IMR-90 (cell line): ENCODE measurements around the gene RNF144B. TPM values are rescaled to one million over a fixed set of nuclear protein-coding genes. Genes with fewer than 3 reads are reported as not detected.

ENCODE experiments used
- ATAC-seq: fragments of 200-7000 bp; cut with Tn5 transposase; 2 replicates; pipeline ENCODE4 v1.9.1; 2020; ENCODE audit warnings: low read depth, mild to moderate bottlenecking, moderate library complexity
- BruUV-seq: library from RNA; stranded (reverse); fragments of 400-500 nt; replicated peaks from 2 replicates; lab custom pipeline; 2021; lab: Mats Ljungman, UMichigan
- CTCF ChIA-PET: fragments of 300-600 bp; formaldehyde crosslinking; extraction: SDS; loops from one replicate; lab custom pipeline; 2021; ENCODE audit warnings: antibody characterized with exemption; lab: Yijun Ruan, JAX
- POLR2A ChIA-PET: fragments of 300-600 bp; sonication (Branson Sonifier 250); formaldehyde crosslinking; loops from one replicate; lab custom pipeline; 2022; ENCODE audit warnings: antibody characterized with exemption; ENCODE audit not compliant: unreplicated experiment; lab: Charles Lee
- DNase-seq: peaks from one replicate; pipeline ENCODE4 v3.0.0; 2013
- H2AFZ ChIP-seq: replicated peaks from 2 replicates; pipeline ENCODE3; 2013; ENCODE audit warnings: low read length, mild to moderate bottlenecking; ENCODE audit not compliant: poor library complexity
- H2AK5ac ChIP-seq: 2 replicates; pipeline ENCODE4 v1.6.1; 2013; ENCODE audit warnings: low read depth, low read length, inconsistent platforms
- H2AK9ac ChIP-seq: replicated peaks from 2 replicates; pipeline ENCODE3; 2013; ENCODE audit warnings: mild to moderate bottlenecking, low read depth, low read length, moderate library complexity; ENCODE audit not compliant: poor library complexity
- H2BK120ac ChIP-seq: 2 replicates; pipeline ENCODE4 v1.6.1; 2013; ENCODE audit warnings: low read depth, low read length, inconsistent platforms
- H2BK15ac ChIP-seq: 3 replicates; pipeline ENCODE4 v1.6.1; 2013; ENCODE audit warnings: low read depth, low read length, inconsistent platforms
- H2BK20ac ChIP-seq: 2 replicates; pipeline ENCODE4 v1.6.1; 2013; ENCODE audit warnings: low read depth, mild to moderate bottlenecking, inconsistent platforms, low read length, moderate library complexity
- H2BK5ac ChIP-seq: 2 replicates; pipeline ENCODE4 v1.6.1; 2013; ENCODE audit warnings: mild to moderate bottlenecking, low read depth, low read length, inconsistent platforms; ENCODE audit not compliant: poor library complexity, severe bottlenecking
- H3K14ac ChIP-seq: replicated peaks from 2 replicates; pipeline ENCODE4 v1.6.1; 2013; ENCODE audit warnings: low read depth, low read length, inconsistent platforms
- H3K18ac ChIP-seq: 2 replicates; pipeline ENCODE4 v1.6.1; 2013; ENCODE audit warnings: low read depth, low read length, control low read depth
- H3K23ac ChIP-seq: 2 replicates; pipeline ENCODE4 v1.6.1; 2013; ENCODE audit warnings: low read depth, low read length, inconsistent platforms
- H3K27ac ChIP-seq: 2 replicates; pipeline ENCODE4 v1.5.1; 2013; ENCODE audit warnings: mild to moderate bottlenecking, control low read depth, low read length; ENCODE audit not compliant: insufficient read depth
- H3K27me3 ChIP-seq: 2 replicates; pipeline ENCODE4 v1.6.1; 2013; ENCODE audit warnings: low read length; ENCODE audit not compliant: control insufficient read depth, insufficient read depth
- H3K36me3 ChIP-seq: 2 replicates; pipeline ENCODE4 v1.6.1; 2013; ENCODE audit warnings: low read length, mixed read lengths; ENCODE audit not compliant: control insufficient read depth, insufficient read depth
- H3K4ac ChIP-seq: 2 replicates; pipeline ENCODE4 v1.6.1; 2013; ENCODE audit warnings: low read depth, low read length, inconsistent platforms
- H3K4me1 ChIP-seq: 2 replicates; pipeline ENCODE4 v1.6.1; 2013; ENCODE audit warnings: low read length, mixed read lengths; ENCODE audit not compliant: control insufficient read depth, insufficient read depth
- H3K4me2 ChIP-seq: 2 replicates; pipeline ENCODE4 v1.6.1; 2013; ENCODE audit warnings: low read depth, mild to moderate bottlenecking, control low read depth, low read length, moderate library complexity
- H3K4me3 ChIP-seq: 2 replicates; pipeline ENCODE4 v1.5.1; 2013; ENCODE audit warnings: low read depth, mild to moderate bottlenecking, control low read depth, low read length, moderate library complexity; ENCODE audit not compliant: insufficient read depth
- H3K56ac ChIP-seq: 2 replicates; pipeline ENCODE4 v1.6.1; 2013; ENCODE audit warnings: low read length, inconsistent platforms; ENCODE audit not compliant: insufficient read depth; ENCODE audit errors: extremely low read depth
- H3K79me1 ChIP-seq, 2 experiments: 2 replicates each; pipeline ENCODE4 v1.6.1; 2013; ENCODE audit warnings: low read length in 2 of 2, inconsistent platforms in 1 of 2, low read depth in 1 of 2
- H3K9ac ChIP-seq: 2 replicates; pipeline ENCODE4 v1.6.1; 2013; ENCODE audit warnings: low read depth, low read length, control low read depth
- H3K9me1 ChIP-seq: 2 replicates; pipeline ENCODE4 v1.6.1; 2013; ENCODE audit warnings: low read length, inconsistent platforms; ENCODE audit not compliant: insufficient read depth
- H3K9me3 ChIP-seq: 2 replicates; pipeline ENCODE4 v1.6.1; 2013; ENCODE audit warnings: low read length; ENCODE audit not compliant: control insufficient read depth, insufficient read depth
- H4K20me1 ChIP-seq: 2 replicates; pipeline ENCODE4 v1.6.1; 2013; ENCODE audit warnings: low read length, inconsistent platforms; ENCODE audit not compliant: insufficient read depth
- H4K5ac ChIP-seq: 2 replicates; pipeline ENCODE4 v1.6.1; 2013; ENCODE audit warnings: mild to moderate bottlenecking, low read depth, low read length, control low read depth
- H4K8ac ChIP-seq, 2 experiments: 2 replicates each; pipeline ENCODE4 v1.6.1; 2013; ENCODE audit warnings: low read depth in 2 of 2, low read length in 2 of 2, control low read depth in 1 of 2, inconsistent platforms in 1 of 2
- H4K91ac ChIP-seq: 2 replicates; pipeline ENCODE4 v1.6.1; 2013; ENCODE audit warnings: low read depth, low read length, inconsistent platforms; ENCODE audit not compliant: insufficient read depth
- BHLHE40 ChIP-seq: fragments of 150-350 bp; IDR thresholded peaks from 2 replicates; pipeline ENCODE4 v1.6.1; 2016; ENCODE audit warnings: mild to moderate bottlenecking, low read depth, low read length
- CEBPB ChIP-seq: IDR thresholded peaks from 2 replicates; pipeline ENCODE4 v1.6.1; 2012; ENCODE audit warnings: low read depth, low read length, improper control_type of control experiment
- CTCF ChIP-seq: conservative IDR thresholded peaks from 2 replicates; pipeline ENCODE4 v1.5.1; 2012; ENCODE audit warnings: mild to moderate bottlenecking, low read depth, low read length, improper control_type of control experiment
- MAFK ChIP-seq: IDR thresholded peaks from 2 replicates; pipeline ENCODE4 v1.6.1; 2012; ENCODE audit warnings: low read depth, low read length, improper control_type of control experiment
- NFE2L2 ChIP-seq: fragments of 150-350 bp; IDR thresholded peaks from 2 replicates; pipeline ENCODE4 v1.6.1; 2016; ENCODE audit warnings: low read depth, mild to moderate bottlenecking, low read length
- SMC3 ChIP-seq: fragments of 150-350 bp; IDR thresholded peaks from 2 replicates; pipeline ENCODE4 v1.6.1; 2016; ENCODE audit warnings: low read depth, mild to moderate bottlenecking, antibody characterized with exemption, low read length, moderate library complexity
- USF2 ChIP-seq: fragments of 150-350 bp; IDR thresholded peaks from 2 replicates; pipeline ENCODE4 v1.6.1; 2017; ENCODE audit warnings: mild to moderate bottlenecking, antibody characterized with exemption, low read length, low read depth
- WGBS, 2 experiments: methylation state at CpG; one replicate each; pipeline versions ENCODE4 v1.1.5 to v1.1.7; 2013; ENCODE audit warnings: missing lambda C conversion rate in 2 of 2; ENCODE audit not compliant: insufficient read length in 1 of 2; ENCODE audit errors: extremely low coverage in 2 of 2; 5-methylcytosine and 5-hydroxymethylcytosine counted together
- dilution Hi-C: fragments of 300-500 bp; cut with HindIII; formaldehyde crosslinking; loops from one replicate; pipeline ENCODE4 v1.14.3; 2018; ENCODE audit warnings: low sequenced_read_pairs; ENCODE audit not compliant: unreplicated experiment
- in situ Hi-C: fragments of 300-500 bp; cut with MboI; formaldehyde crosslinking; loops from 3 replicates; pipeline ENCODE4 v1.14.3; 2019; ENCODE audit warnings: low sequenced_read_pairs, inconsistent platforms, mixed read lengths
- intact Hi-C: fragments of 100-400 bp; cut with micrococcal nuclease; formaldehyde crosslinking; loops from 2 replicates; pipeline ENCODE4 v1.10.0; 2022
- polyA plus RNA-seq, 3 experiments: library from polyadenylated mRNA; depleted of rRNA; stranded (reverse); fragments of >200 nt; gene quantifications; 2 replicates each; pipeline ENCODE4 v1.2.3, GENCODE V29; 2012; ENCODE audit warnings: low replicate concordance in 1 of 3
- total RNA-seq: library from RNA; depleted of rRNA; stranded (reverse); fragments of >200 nt; gene quantifications from 2 replicates; pipeline ENCODE4 v1.2.3, GENCODE V29; 2012

RNF144B gene
- total and polyA plus RNA-seq, 2 of the 4 experiments (the other 2 are of a cell fraction), result 0.44 to 2.7 TPM

GRCh38 chr6:18510644-18511033 lies 123.5 kb downstream of the RNF144B start:
- no peak for ATAC-seq
- no peak for DNase-seq
- POLR2A ChIA-PET, result no interaction called here

More at GRCh38 chr6:18510644-18511033, 123.5 kb downstream of the RNF144B start:
- Histone ChIP-seq H2BK120ac (no peak overlapping the region), H3K18ac (no peak overlapping the region), H4K20me1 (no peaks in the 10 kb centered on the region), H3K56ac (no peak overlapping the region), H4K91ac (no peak overlapping the region), H3K23ac (no peak overlapping the region), H2AK5ac (no peak overlapping the region), H4K8ac (no peak overlapping the region), H3K27me3 (no peaks in the 10 kb centered on the region), H3K9me1 (no peaks in the 10 kb centered on the region), H2BK5ac (no peak overlapping the region), H3K4me3 (no peak overlapping the region), H4K5ac (no peak overlapping the region), H2AFZ (no peak overlapping the region), H3K79me1 (no peaks in the 10 kb centered on the region), H3K27ac (no peak overlapping the region), H3K4ac (no peak overlapping the region), H3K36me3 (no peaks in the 10 kb centered on the region), H3K4me2 (no peak overlapping the region), H3K14ac (no peak overlapping the region), H3K4me1 (peaks cover 5% of the 10 kb centered on the region), H2BK15ac (no peak overlapping the region), H3K9ac (no peak overlapping the region), H2AK9ac (no peak overlapping the region), H3K9me3 (no peaks in the 10 kb centered on the region), H2BK20ac (no peak overlapping the region)
- BruUV-seq, result no TSS peak
- no CpG with 5 or more reads among the region's 2 CpGs for WGBS, 2 experiments
- in situ Hi-C loops (no loop called here), dilution Hi-C loops (no loop called here), intact Hi-C loops (no loop called here)
- no peak for TF ChIP-seq MAFK
- TF ChIP-seq USF2, result no peak
- no peak for TF ChIP-seq NFE2L2
- TF ChIP-seq SMC3, result no peak
- TF ChIP-seq CTCF, result no peak
- TF ChIP-seq BHLHE40, result no peak
- no peak for TF ChIP-seq CEBPB
- CTCF ChIA-PET, result no interaction called here
